Activated CD8-positive, alpha-beta memory T cell treated with anti-CD3 and anti-CD28 coated beads, Interleukin-2, amount 10 ng/mL, durations not matched to agents 7 days and 5 days (primary cell): Measurements from ENCODE around the gene RAB3IP. TPM values are rescaled to one million over a fixed set of nuclear protein-coding genes. Genes with fewer than 3 reads are reported as not detected.
"Not testable (repeated sequence)": the region's sequence is repeated elsewhere in the genome, so short reads cannot be mapped to it uniquely, and the experiment has no call there.

Experiments
- ATAC-seq: fragments of 150-1000 bp; cut with Tn5 transposase; one replicate; pipeline ENCODE4 v1.10.0; 2021; ENCODE audit warnings: moderate library complexity
- CTCF ChIA-PET: fragments of 350-600 bp; sonication (Branson Sonifier 250); formaldehyde crosslinking; loops from one replicate; lab custom pipeline; 2021; ENCODE audit warnings: antibody characterized with exemption; lab: Charles Lee
- DNase-seq: peaks from one replicate; pipeline ENCODE4 v3.0.0-alpha.2; 2020
- H3K27ac Mint-ChIP-seq: one replicate; pipeline ENCODE4 v1.8.0; 2021; ENCODE audit warnings: mild to moderate bottlenecking, mixed read lengths
- H3K27me3 Mint-ChIP-seq: one replicate; pipeline ENCODE4 v1.8.0; 2021; ENCODE audit warnings: mixed read lengths
- H3K36me3 Mint-ChIP-seq: one replicate; pipeline ENCODE4 v1.8.0; 2021; ENCODE audit warnings: mild to moderate bottlenecking, mixed read lengths
- H3K4me1 Mint-ChIP-seq: one replicate; pipeline ENCODE4 v1.8.0; 2021; ENCODE audit warnings: mixed read lengths
- H3K4me3 Mint-ChIP-seq: one replicate; pipeline ENCODE4 v1.8.0; 2021; ENCODE audit warnings: mild to moderate bottlenecking, moderate library complexity, mixed read lengths
- H3K9me3 Mint-ChIP-seq: one replicate; pipeline ENCODE4 v1.8.0; 2022; ENCODE audit warnings: low read depth, mixed read lengths
- total RNA-seq, 2 experiments: library from RNA; stranded (reverse); gene quantifications; one replicate each; pipeline ENCODE4 v1.2.3, GENCODE V29; 2021

RAB3IP gene
- total RNA-seq, 2 experiments from 2014 or later = 19.3 to 25.0 TPM

DNA sequence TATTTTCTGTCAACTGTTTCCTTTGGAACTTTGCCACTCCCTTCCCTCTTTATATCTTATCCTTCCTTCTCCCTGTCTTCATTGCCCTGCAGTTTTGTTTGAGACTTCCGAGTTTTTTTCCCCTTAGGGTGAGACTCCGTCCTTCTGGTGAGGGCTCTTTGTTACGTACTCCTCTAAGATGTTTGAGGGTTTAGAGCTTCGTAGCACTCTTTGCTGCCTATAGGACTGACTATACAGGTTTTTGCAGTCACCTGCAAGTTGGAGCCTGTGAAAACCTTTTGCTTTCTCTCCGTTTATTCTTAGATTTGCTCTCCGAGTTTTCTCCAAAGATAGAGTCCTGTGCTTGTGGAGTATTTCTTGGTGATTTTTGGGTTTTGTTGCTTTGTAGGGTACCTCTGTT, 44.7 kb downstream of the RAB3IP start:
- H3K9me3 Mint-ChIP-seq = peaks cover 4% of the 10 kb centered on the region
- no peak overlapping the region for H3K27ac Mint-ChIP-seq
- no peak for ATAC-seq
- peaks cover 40% of the 10 kb centered on the region for H3K36me3 Mint-ChIP-seq
- no peak overlapping the region for H3K4me3 Mint-ChIP-seq
- no peaks in the 10 kb centered on the region for H3K27me3 Mint-ChIP-seq
- no peaks in the 10 kb centered on the region for H3K4me1 Mint-ChIP-seq
- CTCF ChIA-PET = no interaction called here
- no peak for DNase-seq

GRCh38 chr12:69789351-69789750, 50.7 kb downstream of the RAB3IP start:
- CTCF ChIA-PET = no interaction called here
- DNase-seq (no peak), ATAC-seq (no peak)
- no peak overlapping the region for H3K27ac Mint-ChIP-seq
- no peaks in the 10 kb centered on the region for H3K4me1 Mint-ChIP-seq
- H3K36me3 Mint-ChIP-seq = peaks cover 52% of the 10 kb centered on the region
- H3K9me3 Mint-ChIP-seq = peaks cover 18% of the 10 kb centered on the region
- no peaks in the 10 kb centered on the region for H3K27me3 Mint-ChIP-seq
- H3K4me3 Mint-ChIP-seq = no peak overlapping the region

- H3K27ac Mint-ChIP-seq = no peak overlapping the region
- H3K36me3 Mint-ChIP-seq = peaks cover 51% of the 10 kb centered on the region
- CTCF ChIA-PET = no interaction called here
- DNase-seq (no peak), ATAC-seq (no peak)
- H3K9me3 Mint-ChIP-seq = peaks cover 18% of the 10 kb centered on the region
- no peaks in the 10 kb centered on the region for H3K27me3 Mint-ChIP-seq
- H3K4me3 Mint-ChIP-seq = no peak overlapping the region
- no peaks in the 10 kb centered on the region for H3K4me1 Mint-ChIP-seq
Measured at GRCh38 chr12:69792533-69792932, 53.9 kb downstream of the RAB3IP start.

- H3K9me3 Mint-ChIP-seq, H3K27ac Mint-ChIP-seq, H3K27me3 Mint-ChIP-seq, CTCF ChIA-PET, H3K4me1 Mint-ChIP-seq, ATAC-seq, DNase-seq, H3K4me3 Mint-ChIP-seq: not testable (repeated sequence)
- peaks cover 51% of the 10 kb centered on the region for H3K36me3 Mint-ChIP-seq
Measured at GRCh38 chr12:69807101-69807897, 68.6 kb downstream of the RAB3IP start.

DNA sequence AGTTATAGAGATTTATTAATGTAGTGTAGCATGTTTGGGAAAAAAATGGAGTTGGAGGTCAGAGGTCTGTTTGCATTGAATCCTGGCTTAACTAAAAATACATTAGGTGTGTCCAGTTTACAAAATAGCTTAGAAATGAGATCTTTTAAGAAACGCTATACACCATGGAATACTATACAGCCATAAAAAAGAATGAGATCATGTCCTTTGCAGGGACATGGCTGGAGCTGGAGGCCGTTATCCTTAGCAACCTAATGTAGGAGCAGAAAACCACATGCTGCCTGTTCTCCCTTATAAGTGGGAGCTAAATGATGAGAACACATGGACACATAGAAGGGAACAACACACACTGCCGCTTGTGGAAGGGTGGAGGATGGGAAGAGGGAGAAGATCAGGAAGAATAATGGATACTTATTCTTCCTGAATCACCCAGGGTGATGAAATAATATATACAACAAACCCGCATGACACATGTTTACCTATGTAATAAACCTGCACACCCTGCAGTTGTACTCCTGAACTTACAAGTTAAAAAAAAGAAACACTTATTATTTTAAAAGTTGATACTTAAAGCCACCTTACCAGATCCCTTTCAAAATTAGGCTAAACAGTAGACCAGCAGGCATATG, 72.3 kb downstream of the RAB3IP start:
- peaks cover 8% of the 10 kb centered on the region for H3K9me3 Mint-ChIP-seq
- CTCF ChIA-PET = interaction anchor here (1.0 kb wide), 1 partner anchor 9 kb away, joined by 3 read pairs; no protein-coding TSS in a partner anchor

DNA sequence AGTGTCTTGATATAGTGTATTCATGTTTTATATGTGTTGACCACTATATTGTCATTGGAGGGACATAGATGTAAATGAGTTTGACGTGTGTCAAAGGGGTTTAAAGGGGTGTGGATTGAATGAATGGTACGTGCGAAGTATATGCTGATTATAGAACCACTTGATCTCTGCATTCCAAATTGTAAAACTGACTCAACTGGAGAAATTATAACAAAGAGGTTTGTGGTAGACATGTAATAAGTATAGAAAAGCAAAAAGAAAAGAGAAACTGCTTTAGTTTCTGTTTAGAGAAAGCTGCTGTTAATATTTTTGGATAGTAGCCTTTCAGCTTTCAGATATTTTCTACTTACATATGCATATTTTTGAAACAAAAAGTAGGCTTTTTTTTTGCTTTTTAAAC, 77.4 kb downstream of the RAB3IP start:
- ATAC-seq (no peak), DNase-seq (no peak)
- Mint-ChIP-seq H3K4me1 (peaks cover 3% of the 10 kb centered on the region), H3K9me3 (no peaks in the 10 kb centered on the region), H3K27ac (no peak overlapping the region), H3K4me3 (no peak overlapping the region), H3K27me3 (no peaks in the 10 kb centered on the region), H3K36me3 (peaks cover 14% of the 10 kb centered on the region)
- CTCF ChIA-PET = interaction anchor here (0.9 kb wide), 1 partner anchor 11 kb away, joined by 3 read pairs; no protein-coding TSS in a partner anchor

More for the DNA sequence above, 72.3 kb downstream of the RAB3IP start:
- Mint-ChIP-seq H3K27me3 (no peaks in the 10 kb centered on the region), H3K27ac (no peak overlapping the region), H3K4me3 (no peak overlapping the region), H3K36me3 (peaks cover 45% of the 10 kb centered on the region), H3K4me1 (peaks cover 1% of the 10 kb centered on the region)
- DNase-seq = no peak
- no peak for ATAC-seq

DNA sequence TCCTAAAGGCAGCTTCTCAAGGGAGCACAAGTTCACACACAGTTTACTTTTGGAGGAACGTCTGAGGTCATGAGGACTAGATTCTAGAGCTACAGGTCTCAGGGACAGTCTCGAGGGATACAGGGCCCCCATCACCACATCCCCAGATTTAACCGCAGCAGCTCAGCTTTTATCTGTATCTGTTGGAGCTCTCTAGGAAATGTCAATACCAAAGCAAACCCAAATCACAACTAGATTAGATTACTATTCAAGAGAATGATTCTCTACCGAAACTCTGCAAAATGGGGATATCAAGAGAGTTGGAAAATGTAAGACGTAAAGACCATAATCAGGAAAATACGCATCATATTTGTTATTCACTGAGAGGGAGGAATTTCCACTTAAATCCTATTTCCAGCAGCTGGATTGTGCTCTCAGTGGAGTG, 82.4 kb downstream of the RAB3IP start:
- Mint-ChIP-seq H3K27me3 (peaks cover 10% of the 10 kb centered on the region), H3K4me3 (no peak overlapping the region), H3K27ac (no peak overlapping the region), H3K4me1 (peaks cover under 1% of the 10 kb centered on the region), H3K9me3 (no peaks in the 10 kb centered on the region), H3K36me3 (peaks cover 2% of the 10 kb centered on the region)
- CTCF ChIA-PET = interaction anchor here (1.3 kb wide), 1 partner anchor 10 kb away, joined by 3 read pairs; no protein-coding TSS in a partner anchor
- DNase-seq = no peak
- ATAC-seq = no peak

- Mint-ChIP-seq H3K27ac (no peak overlapping the region), H3K4me1 (no peaks in the 10 kb centered on the region), H3K36me3 (peaks cover 1% of the 10 kb centered on the region), H3K27me3 (peaks cover 10% of the 10 kb centered on the region), H3K4me3 (no peak overlapping the region), H3K9me3 (no peaks in the 10 kb centered on the region)
- DNase-seq (no peak), ATAC-seq (no peak)
- CTCF ChIA-PET = no interaction called here
Measured at GRCh38 chr12:69821456-69822159, 82.9 kb downstream of the RAB3IP start.

DNA sequence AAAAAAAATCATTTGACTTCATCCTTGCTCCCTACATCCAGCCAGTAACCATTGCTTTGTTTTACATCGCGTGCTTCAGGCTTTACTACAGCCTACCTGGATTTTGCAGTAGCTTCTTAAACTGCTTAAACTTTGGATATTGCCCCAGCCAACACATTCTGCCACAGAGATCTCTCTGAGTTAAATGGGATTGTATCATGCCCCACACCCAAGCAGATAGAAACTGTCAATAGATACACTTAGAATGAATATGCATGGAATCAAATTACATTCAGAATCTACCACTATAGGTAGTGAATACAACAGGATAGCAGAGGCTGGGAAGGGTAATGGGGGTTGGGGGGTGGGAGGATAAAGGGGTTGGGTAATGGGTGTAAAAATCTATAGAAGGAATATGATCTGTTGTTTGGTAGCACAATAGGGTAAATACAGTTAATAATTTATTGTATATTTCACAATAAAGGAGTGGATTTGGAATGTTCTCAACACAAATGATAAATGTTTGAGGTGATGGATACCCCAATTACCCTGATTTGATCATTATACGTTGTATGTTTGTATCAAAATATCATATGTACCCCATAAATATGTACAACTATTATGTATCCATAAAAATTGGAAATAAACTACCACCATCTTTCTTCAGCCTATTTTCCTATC, 83.7 kb downstream of the RAB3IP start:
- Mint-ChIP-seq H3K4me1 (no peaks in the 10 kb centered on the region), H3K27ac (no peak overlapping the region), H3K4me3 (no peak overlapping the region), H3K36me3 (peaks cover 1% of the 10 kb centered on the region), H3K27me3 (peaks cover 10% of the 10 kb centered on the region), H3K9me3 (no peaks in the 10 kb centered on the region)
- CTCF ChIA-PET = no interaction called here
- DNase-seq = no peak
- ATAC-seq = no peak

GRCh38 chr12:69824028-69824427, 85.4 kb downstream of the RAB3IP start:
- H3K4me1 Mint-ChIP-seq = no peaks in the 10 kb centered on the region
- no peak for DNase-seq
- peaks cover 12% of the 10 kb centered on the region for H3K27me3 Mint-ChIP-seq
- peaks cover 1% of the 10 kb centered on the region for H3K36me3 Mint-ChIP-seq
- no peak overlapping the region for H3K4me3 Mint-ChIP-seq
- H3K9me3 Mint-ChIP-seq = no peaks in the 10 kb centered on the region
- no peak overlapping the region for H3K27ac Mint-ChIP-seq
- no peak for ATAC-seq
- CTCF ChIA-PET = no interaction called here

- Mint-ChIP-seq H3K27me3 (peaks cover 18% of the 10 kb centered on the region), H3K4me1 (no peaks in the 10 kb centered on the region), H3K36me3 (peaks cover 1% of the 10 kb centered on the region), H3K9me3 (no peaks in the 10 kb centered on the region), H3K4me3 (no peak within 1 kb of the TSS), H3K27ac (no peak within 1 kb of the TSS)
- CTCF ChIA-PET = no interaction called here
- DNase-seq = no peak
- ATAC-seq = no peak
Measured at GRCh38 chr12:69824966-69825560, 86.4 kb downstream of the RAB3IP start, which contains the start of gene MYRFL. TSS of gene MYRFL (plus strand) at chr12:69825227. CDS start at chr12:69825518, 291 bp downstream.

DNA sequence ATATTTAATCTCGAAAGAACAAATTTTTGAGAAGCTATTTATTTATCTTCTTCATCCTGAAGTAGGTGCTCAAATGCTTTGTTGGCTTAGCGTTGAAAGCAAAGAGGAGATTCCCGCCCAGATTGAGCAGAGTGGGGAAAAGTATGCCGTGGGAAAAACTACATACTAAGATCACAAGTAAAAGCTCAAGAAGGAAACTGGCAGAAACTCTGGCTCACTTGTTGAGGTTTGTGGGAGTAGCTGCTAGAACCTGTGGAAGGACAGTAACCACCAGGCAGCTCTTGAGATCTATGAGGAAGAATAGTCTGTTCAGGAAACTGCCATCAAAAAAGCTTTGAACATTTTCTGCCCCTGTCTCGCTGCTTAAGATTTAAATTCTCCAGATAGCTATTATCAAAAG, 90.2 kb downstream of the RAB3IP start:
- H3K4me1 Mint-ChIP-seq = no peaks in the 10 kb centered on the region
- H3K27me3 Mint-ChIP-seq = peaks cover 21% of the 10 kb centered on the region
- ATAC-seq (no peak), DNase-seq (no peak)
- H3K9me3 Mint-ChIP-seq = no peaks in the 10 kb centered on the region
- CTCF ChIA-PET = no interaction called here
- no peak overlapping the region for H3K4me3 Mint-ChIP-seq
- H3K36me3 Mint-ChIP-seq = no peaks in the 10 kb centered on the region
- H3K27ac Mint-ChIP-seq = no peak overlapping the region

DNA sequence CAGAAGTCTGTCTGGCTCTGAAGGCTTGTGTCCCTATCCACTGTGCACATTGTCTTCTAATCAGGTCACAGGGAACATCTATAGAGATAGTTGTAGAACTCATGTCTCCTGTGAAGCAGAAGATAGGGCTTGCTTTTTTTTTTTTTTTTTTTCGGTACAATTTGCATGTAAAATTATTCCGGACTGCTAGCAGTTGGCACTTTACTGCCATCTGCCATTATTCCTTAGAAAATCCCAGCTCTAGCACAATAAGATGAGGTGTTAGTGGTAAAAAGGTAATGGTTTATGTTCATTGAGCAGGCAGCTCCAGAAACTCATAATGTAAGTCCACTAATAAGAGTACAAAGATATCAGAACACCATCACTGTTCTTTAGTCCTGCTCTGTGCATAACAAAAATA, 95.0 kb downstream of the RAB3IP start:
- no peak overlapping the region for H3K4me3 Mint-ChIP-seq
- DNase-seq (no peak), ATAC-seq (no peak)
- H3K9me3 Mint-ChIP-seq = no peaks in the 10 kb centered on the region
- no peaks in the 10 kb centered on the region for H3K36me3 Mint-ChIP-seq
- H3K27me3 Mint-ChIP-seq = peaks cover 17% of the 10 kb centered on the region
- CTCF ChIA-PET = no interaction called here
- H3K4me1 Mint-ChIP-seq = no peaks in the 10 kb centered on the region
- H3K27ac Mint-ChIP-seq = no peak overlapping the region
